Measurements from ENCODE around the gene RYR1.

The RYR1 gene

GRCh38 chr19:38451036-38451435 lies 17.5 kb downstream of the RYR1 start:
- H3K4me3 ChIP-seq (ENCODE audit: low read length) = no peak overlapping the region
- TF ChIP-seq CTCF (conservative IDR thresholded peaks at IDR 0.05; ENCODE audit: low read depth, low read length) = no peak
- DNase-seq (ENCODE audit: low read depth) = no peak

- no peak overlapping the region for H3K4me3 ChIP-seq (ENCODE audit: low read length)
- no peak for TF ChIP-seq CTCF (conservative IDR thresholded peaks at IDR 0.05; ENCODE audit: low read depth, low read length)
These were observed 18.1 kb downstream of the RYR1 start for GRCh38 chr19:38451629-38452028.

GRCh38 chr19:38452430-38453366 lies 19.2 kb downstream of the RYR1 start:
- DNase-seq (ENCODE audit: low read depth) = no peak
- H3K4me3 ChIP-seq (ENCODE audit: low read length) = no peak overlapping the region
- no peak for TF ChIP-seq CTCF (conservative IDR thresholded peaks at IDR 0.05; ENCODE audit: low read depth, low read length)

More at GRCh38 chr19:38451629-38452028, 18.1 kb downstream of the RYR1 start:
- no peak for DNase-seq (ENCODE audit: low read depth)

- no peak for DNase-seq (ENCODE audit: low read depth)
- H3K4me3 ChIP-seq (ENCODE audit: low read length) = no peak overlapping the region
- TF ChIP-seq CTCF (conservative IDR thresholded peaks at IDR 0.05; ENCODE audit: low read depth, low read length) = no peak
These were observed 20.1 kb downstream of the RYR1 start for GRCh38 chr19:38453596-38453995.

GRCh38 chr19:38455031-38455430 lies 21.5 kb downstream of the RYR1 start:
- no peak for TF ChIP-seq CTCF (conservative IDR thresholded peaks at IDR 0.05; ENCODE audit: low read depth, low read length)
- DNase-seq (ENCODE audit: low read depth) = no peak
- H3K4me3 ChIP-seq (ENCODE audit: low read length) = no peak overlapping the region

- DNase-seq (ENCODE audit: low read depth) = no peak
- TF ChIP-seq CTCF (conservative IDR thresholded peaks at IDR 0.05; ENCODE audit: low read depth, low read length) = no peak
- H3K4me3 ChIP-seq (ENCODE audit: low read length) = no peak overlapping the region
These were observed 23.7 kb downstream of the RYR1 start for GRCh38 chr19:38457202-38457601.
